Measurements from ENCODE around the gene SLC7A10.
A peak's percentile ranks its signal among the peaks of the same experiment; 100 is the strongest.

- peak; percentile 68 for TF ChIP-seq CTCF (IDR thresholded peaks at IDR 0.05; ENCODE audit: borderline replicate concordance, extremely low read depth, low read length, poor library complexity, severe bottlenecking)
- no peak for TF ChIP-seq EZH2 (IDR thresholded peaks at IDR 0.05; ENCODE audit: borderline replicate concordance, low read depth, low read length, severe bottlenecking)
Observed at GRCh38 chr19:33245948-33246708, 20.5 kb upstream of the SLC7A10 start.
